Right hindlimb (tissue), 1 donor: Measurements from ENCODE around the gene TMEM61.
A peak's percentile ranks its signal among the peaks of the same experiment; 100 is the strongest.

Source experiments
- DNase-seq: peaks from one replicate; pipeline ENCODE4 v3.0.0-alpha.2; 2018

TMEM61 gene

DNA sequence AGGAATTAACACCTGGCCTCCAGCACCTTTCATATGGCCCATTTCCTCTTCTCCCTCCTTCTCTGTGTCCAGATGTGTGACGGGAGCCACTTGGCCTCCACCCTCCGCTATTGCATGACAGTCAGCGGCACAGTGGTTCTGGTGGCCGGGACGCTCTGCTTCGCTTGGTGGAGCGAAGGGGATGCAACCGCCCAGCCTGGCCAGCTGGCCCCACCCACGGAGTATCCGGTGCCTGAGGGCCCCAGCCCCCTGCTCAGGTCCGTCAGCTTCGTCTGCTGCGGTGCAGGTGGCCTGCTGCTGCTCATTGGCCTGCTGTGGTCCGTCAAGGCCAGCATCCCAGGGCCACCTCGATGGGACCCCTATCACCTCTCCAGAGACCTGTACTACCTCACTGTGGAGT is 5.6 kb downstream of the TMEM61 start:
- no peak for DNase-seq

DNA sequence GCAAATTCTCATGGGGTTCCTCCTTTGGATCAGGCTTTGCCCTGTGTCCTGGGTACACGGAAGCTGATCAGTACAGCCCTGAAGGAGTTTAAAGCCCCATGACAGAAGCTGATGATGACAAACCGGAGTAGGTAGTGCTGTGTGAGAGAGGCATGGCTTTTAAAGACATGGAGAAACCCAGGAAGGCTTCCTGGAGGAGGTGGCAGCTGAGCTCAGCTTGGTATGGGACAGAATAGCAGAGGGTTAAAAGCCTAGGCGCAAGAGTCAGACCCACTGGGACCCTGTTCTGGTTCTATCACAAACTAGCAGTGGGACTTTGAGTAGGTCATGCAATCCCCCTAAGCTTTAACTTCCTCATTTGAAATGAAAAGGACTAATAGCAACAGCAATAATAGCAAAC is 6.1 kb downstream of the TMEM61 start:
- no peak for DNase-seq

DNA sequence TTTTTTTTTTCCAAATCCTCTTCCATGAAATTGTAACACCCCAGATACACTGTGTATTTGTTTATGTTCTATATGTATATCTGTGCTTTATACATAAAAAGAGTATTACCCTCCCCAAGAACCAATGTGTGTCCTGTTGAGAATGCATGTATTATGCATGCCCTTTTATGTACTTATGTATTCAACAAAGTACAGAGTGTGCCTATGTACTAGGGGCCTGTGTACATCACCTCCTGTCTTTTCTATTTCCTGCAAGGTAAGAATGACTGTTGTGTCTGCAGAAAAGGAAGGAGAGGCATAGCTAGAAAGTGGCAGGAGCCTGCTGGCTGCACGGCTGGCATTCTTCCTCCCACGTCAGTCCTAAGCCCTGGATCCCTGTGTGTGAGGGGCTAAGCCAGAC is 7.0 kb downstream of the TMEM61 start:
- DNase-seq = no peak

DNA sequence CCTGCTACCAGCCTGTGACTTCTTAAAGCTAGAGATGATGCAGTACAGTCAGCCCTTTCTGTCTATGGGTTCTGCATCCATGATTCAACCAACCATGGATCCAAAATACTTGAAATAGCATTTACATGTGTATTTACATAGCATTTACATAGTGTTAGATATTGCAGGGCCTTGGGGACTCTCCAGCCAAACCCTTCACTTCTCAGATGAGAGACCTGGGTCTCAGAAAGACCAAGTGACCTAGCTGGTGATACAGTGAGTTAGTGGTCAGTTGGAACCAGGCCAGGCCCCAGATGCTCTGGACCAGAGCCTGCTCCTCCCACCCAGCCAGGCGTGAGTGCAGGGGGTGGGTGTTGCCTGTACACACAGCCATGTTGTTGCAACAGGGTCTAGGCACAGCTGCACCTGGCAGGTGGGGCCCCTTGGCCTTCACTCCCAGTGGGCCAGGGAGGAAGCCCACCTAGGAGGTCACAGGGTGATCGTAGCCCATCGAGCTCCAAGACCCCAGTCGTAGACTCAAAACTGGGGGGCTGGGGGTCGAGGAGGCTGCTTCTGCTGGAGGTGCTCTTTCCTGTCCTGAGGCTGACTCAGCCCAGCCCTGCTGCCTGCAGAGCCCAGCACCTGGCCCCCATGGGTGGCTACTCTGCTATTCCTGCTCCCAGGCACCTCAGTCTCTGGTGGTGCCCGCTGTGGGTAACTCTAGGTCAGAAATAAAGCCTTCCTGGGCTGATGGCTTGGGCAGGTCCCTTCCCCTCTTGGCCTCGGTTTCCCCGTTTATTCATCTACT is 7.7 kb downstream of the TMEM61 start:
- DNase-seq = peak; percentile 42

DNA sequence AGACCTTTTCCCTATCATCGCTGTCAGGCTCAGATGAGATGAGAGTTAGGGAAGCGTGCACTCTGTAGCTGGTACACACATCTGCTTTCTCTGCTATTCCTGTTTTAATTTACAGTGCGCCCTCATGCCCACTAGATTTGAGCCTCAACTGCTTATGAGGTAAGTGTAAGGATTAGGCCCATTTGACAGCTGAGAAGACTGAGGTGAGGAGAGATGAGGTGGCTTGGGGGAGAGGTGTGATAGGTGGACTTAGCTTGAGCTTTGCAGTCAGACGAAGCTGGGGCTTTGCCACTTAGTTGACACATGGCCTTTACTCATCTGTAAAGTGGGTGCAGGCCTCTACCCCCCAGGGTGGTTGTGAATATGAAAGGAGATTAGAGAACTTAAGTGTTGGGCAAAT is 8.5 kb downstream of the TMEM61 start:
- no peak for DNase-seq

DNA sequence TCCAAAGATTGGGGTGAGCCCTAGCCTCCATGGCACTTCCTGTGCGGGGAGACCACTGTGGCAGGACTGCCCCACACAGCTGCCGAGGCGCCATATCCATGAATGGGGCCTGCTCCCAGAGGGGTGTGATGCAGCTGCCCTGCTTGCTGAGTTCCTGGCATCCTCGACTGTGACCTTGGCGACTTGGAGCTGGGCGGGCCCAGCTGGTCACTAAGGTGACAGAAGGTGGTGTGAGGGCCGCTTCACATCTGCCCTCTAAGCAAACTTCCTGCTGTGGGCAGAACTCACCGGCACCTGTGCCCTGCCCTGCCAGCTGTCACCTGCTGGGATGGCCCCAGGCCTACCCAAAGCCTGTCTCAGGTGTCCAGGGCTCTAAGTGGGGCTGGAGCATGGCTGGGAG is 9.0 kb downstream of the TMEM61 start:
- DNase-seq = no peak

DNA sequence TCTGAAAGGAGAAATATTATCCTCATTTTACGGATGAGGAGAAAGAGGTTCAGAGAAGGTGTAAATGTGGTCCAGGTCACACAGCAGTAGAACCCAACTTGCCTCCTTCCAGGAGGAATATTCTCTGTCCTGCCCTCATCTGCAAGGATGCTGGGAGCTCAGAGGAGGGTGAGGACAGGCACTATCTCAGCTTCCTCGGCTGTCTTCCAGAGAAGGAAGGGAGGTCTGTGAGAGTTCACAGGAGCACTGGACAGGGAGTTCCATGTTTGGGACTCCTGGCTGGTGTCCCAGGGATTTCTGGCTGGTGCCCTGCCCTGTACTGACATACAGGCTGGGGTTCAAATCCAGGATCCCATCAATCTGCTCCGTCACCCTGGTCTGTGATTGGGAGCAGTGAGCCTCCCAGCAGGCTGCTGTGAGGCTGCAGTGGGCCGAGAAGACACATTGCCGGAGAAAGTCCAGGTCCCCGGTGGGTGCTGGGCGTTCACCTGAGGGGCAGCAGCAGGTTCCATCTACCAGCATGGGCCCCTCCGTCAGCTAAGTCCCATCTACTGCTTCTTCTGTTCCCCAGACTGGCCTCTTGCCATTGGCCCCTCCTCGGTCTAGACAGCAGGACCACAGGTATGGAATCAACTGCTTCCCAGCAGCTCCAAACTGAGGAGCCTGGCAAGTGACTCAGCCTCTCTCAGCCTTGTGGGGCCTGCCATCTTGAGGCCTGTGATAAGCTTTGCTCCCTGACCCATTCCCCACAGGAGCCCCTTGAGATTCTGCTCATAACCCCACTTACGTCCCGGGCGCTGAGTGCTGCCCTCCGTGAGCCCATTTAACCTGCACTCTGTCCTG is 9.8 kb downstream of the TMEM61 start:
- no peak for DNase-seq

DNA sequence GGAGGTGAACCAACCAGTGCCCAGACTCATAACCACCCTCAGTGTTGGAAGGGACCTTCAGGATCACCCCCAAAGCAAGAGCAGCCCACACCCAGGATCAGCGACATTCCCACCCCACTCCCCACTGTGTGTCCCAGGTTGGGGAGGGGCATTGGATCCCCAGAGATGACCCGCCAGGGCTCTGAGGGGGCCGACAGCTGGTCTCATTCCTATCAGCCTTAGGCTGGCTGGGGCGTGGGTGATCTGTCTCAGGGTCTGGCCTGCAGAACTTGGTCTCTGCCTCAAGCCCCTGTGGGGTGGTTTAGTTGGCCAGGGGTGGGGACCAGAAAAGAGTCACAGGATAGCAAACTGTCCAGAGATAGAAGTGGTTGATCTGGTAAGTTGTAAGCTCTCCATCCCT is 10.5 kb downstream of the TMEM61 start:
- DNase-seq = no peak

DNA sequence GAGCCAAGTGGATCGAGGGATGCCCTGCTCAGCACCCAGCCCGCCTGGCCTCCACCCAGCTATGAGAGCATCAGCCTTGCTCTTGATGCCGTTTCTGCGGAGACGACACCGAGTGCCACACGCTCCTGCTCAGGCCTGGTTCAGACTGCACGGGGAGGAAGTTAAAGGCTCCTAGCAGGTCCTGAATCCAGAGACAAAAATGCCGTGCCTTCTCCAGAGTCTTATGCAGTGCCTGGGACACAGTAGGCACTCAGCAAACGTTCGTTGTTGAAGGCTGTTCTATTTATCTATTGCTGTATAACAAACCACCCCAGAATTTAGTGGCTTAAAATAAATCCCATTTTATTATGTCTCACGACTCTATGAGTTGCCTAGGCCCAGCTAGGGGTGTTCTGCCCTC is 11.5 kb downstream of the TMEM61 start:
- DNase-seq = no peak

DNA sequence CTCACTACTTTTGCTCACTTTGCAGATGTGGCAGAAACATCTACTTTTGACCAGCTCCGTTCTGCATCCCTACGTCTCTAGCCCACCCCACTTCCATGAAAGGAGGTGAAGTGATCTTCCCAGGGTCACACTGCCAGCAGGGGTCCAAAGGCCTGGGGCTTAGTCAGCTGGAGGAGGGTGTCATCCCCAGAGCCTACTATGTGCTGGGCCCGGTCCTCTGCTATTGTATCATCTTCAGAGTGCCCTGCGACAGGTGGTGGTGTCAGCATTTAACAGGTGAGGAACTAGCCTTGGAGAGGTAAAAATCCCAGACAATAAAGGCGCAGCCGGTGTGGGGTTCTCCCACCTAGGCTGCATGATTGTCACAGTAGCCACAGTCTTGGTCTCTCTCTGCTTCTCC is 12.7 kb downstream of the TMEM61 start:
- DNase-seq = no peak

DNA sequence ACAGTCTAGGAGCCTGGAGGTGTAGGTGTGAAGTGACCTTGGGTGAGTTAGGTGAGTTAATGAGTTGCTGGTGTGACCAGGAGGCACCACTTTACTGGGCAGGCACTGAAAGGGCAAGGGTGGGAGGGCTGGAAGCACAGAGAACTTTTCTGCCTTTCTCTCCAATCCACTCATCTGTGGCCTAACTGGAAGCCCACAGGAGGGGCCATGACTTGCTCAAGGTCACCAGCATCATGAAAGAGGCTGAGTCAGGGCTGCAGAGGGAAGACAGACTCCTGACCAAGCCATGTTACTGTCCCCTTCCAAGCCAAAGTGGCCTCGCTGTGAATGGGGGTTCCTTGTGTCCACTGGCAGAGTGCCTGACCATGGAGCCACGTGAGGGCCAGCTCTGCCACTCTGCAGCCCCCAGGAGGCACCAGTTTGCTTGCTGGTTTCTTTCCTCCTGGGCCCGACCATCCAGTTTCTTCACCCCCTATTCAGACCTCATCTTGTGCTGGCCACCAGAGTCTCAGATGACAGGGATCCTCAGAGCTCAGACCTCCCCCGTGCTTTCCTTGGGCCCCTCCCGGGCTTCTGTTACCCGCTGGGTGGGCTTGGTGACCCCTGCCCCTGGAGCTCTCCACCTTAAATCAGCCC is 14.0 kb downstream of the TMEM61 start:
- no peak for DNase-seq

DNA sequence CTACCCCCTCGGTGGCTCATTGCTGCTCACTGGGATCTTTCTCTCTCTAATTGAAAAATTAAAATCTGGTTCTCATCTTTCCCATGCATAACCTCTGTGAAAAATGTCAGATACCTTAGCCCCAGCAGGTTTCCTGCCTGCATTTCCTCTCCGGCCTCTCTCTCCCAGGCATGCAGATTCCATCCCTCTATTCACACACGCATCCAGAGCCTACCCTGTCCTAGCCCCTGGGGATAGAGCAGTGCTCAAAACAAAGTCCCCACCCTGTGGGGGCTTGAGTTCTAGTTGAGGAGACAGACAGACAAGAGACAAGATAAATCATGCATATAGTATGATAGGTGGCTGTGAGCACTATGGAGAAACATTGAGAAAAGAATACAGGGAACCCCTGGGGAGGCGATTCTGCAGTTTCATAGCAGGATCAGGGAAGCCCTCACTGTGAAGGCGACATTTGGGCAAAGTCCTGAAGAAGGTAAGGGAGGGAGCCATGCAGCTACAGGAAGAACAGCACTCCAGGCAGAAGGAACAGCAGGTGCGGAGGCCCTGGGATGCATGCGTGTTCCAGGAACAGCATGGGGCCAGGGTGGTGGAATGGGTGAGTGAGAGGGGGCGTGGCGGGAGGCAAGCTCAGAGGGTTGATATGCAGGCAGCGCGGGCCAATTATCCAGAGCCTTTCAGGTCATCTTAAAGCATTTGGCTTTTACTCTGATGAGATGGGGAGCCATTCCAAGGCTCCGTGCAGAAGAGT is 14.8 kb downstream of the TMEM61 start:
- DNase-seq = no peak

DNA sequence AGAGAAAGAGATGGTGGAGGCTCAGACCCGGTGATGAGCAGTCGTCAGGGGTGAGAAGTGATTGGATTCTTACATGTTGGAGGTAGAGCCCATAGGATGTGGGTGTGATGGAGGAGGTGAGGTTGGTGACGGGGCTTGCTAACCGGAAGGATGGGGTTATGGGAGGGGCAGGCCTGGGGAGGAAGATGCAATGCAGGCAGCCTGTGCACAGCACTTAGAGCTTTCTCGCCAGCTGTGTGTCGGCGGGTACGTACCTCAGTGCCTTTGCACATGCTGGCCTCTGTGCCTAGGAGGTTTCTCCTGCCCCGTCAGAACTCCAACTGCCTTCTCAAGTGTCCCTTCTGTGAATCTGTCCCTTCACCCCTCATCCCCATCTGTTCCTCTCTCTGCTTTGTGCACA is 15.4 kb downstream of the TMEM61 start:
- DNase-seq = no peak

DNA sequence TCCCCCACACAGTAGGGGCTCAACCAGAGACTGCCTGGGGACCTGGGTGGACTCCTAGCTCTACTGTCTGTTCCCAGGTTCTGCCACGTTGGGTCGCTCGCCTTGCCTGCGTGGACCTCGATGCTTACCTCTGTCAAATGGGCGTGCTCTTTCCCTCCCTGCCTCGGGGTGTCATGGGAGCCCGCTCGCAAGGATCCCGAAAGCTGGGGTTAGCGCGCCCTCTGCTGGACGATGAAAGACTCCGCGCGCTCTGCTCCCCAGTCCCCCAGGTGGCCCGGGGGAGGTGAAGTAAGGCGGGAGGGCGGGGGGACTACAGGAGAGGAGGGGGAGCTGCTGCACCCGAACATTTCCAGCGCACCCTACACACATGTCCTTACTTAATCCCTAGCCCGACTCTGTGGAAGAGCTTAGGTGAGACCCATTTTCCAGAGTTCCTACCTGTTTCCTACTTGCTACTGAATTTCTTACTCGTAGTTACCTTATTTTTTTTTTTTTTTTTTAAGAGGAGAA is 16.0 kb downstream of the TMEM61 start:
- DNase-seq = peak; percentile 73

DNA sequence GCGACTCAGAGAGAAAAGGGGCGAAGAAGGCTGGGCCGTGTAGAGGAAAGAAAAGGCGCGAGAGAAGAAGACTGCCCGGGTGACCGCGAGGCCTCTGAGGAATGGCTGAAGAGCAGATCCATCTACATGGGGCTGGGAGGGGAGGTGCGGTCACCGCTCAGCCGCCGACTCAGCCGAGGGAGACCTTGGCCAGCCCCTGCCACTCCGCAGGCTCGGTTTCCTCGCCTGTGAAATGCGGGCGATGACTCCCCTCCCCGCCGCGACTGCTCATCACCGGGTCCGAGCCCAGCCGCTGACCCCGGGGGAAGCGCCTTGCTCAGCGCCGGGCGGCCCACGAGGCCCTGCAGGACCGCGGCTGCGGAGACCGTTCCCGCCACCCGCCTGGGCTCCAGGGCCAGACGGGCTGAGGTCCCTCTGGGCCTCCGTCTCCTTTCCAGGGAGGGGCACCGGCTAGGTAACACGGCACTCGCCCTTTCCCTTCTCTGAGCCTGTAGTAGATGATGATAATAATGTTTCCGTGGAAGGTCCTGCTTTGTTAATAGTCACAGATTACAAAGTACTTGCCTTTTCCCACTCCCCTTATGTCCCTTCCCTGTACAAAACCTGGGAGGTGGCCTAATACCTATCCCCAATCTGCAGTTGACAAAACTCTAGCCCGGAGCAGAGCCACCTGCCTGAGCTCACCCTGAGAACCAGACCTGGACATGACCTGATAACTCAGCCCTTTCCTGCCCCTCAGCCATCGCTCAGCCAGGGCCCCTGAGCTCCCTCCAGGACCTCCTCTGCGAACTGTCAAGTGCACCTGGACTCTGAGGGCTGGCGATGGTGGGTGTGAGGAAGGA is 16.7 kb downstream of the TMEM61 start:
- no peak for DNase-seq

DNA sequence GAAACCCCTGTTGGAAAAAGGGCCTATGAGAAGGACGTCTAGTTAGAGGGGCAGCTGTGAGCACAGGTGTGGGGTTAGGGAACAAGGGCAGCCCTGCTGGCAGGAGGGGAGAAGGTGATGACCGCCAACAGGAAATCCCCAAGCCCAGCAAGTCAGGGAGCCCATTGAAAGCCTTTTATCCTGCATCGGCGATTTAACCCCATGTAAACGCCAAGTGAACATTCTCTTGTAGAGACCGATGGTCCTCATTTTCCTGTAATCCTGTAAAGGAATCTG is 17.2 kb downstream of the TMEM61 start:
- no peak for DNase-seq

DNA sequence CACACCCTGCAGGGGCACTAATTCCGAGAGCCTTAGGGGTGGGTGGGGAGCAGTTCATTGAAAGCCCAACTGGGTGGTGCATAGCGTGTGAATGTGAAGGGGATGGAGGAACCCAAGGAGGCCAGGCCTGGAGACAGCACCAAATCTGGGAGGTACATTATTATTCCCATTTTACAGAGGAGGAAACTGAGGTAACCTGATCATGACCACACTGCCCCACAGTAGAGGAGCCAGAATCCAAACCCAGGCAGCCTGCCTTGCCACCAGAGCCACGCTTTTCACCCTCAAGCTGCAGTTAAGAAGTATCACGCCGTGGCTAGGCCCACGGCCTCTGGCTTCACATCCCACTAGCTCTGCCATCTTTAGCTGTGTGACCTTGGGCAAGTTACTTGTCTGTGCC is 17.7 kb downstream of the TMEM61 start:
- DNase-seq = no peak

DNA sequence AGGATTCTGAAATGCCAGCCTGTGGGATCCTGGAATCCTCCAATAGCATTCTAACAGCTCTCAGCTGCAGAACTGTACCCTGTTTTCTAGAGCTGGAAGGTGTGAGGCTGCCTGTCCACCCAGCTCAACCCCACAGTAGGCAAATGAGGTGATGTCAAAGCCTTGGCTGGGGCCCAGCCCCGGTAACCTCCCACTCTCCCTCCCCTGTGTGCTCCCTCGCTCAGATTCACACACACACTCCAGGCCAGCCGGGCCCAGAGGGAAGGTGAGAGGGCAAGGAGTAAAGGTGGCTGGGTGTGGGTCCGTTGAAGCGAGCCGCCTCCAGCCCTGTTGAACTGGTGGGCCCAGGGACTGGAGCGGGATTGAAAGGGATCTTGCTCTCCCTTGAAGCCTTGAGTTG is 18.2 kb downstream of the TMEM61 start, which contains the start of gene BSND:
BSND (plus strand) TSS at position 257 of the 400 bp plus-strand sequence. CDS start 254 bp downstream, outside the sequence.
- DNase-seq = no peak

DNA sequence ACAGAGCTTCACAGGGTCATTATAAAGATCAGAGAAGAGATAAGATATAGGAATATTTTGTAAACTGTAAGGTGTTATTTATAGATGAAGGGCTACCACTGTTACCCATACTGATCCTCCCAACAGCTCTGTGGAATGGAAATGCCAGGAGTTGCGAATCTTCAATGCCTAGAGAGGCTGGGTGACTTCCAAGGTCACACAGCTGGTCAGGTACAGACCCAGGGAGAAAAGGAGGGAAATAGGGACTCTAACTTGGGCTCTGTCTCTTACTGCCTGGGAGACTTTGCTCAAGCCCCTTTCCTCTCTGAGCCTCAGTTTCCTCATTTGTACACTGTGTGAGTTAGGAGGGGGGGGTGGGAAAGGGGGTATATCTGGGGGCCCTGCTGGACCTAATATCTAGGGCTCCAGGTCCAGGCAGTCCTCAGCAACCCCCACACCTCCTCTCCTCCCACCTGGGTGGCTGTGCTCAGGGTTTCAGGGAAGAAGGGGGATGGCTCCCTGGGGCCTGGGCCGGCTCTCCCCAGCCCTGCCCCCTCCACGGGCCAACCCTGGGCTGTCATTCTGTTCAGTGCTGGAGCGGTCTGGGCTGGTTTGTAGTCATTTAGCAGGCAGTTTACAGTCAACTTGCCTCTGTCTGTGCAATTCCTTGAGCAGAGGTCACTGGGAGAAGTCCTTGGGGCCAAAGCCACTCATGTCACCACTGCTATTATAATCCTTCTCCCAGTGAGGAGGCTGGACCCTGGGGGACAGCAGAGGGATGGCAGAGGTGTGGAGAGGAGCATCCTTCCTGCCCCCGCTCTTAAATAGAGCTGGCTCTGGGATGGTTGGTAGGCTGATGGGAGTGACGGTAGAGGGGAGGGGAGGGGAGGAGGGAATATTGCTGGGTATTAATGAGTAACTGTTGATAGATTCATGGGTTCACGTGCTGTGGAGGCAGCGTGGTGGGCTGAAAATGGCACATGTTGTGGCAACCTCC is 20.0 kb downstream of the TMEM61 start:
- DNase-seq = no peak

DNA sequence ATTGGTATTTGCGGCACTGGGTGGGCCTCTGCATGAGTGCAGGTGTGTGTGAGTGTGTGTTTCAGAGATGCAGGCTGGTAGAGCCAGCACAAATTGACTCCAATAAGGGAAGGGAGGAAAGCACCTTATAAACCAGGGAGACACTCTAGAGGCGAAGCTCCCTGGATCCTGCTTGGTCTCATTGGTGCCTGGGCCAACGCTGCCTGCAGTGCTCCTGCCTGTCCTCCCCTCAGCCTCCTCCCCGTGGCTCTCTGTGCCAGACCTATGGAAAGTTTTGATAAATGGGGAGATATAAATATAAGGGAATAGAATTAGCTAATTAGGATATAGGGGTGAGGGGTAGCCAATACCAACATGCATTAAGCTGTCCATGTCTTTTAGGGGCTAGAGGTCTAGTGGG is 20.9 kb downstream of the TMEM61 start:
- DNase-seq = no peak

DNA sequence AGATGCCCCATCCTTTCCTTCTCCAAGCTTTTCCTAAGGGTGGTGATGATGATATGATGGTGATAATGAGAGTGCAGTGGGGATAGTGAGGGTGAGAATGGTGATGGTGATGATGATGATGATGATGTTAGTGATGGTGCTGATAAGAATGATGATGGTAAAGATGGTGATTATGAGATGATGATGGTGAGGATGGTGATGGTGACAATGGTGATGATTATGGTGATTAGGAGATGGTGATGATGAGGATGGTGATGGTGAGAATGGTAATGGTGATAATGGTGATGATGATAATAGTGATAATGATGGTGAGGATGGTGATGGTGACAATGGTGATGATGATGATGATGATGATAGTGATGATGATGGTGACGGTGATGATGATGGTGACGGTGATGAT is 22.3 kb downstream of the TMEM61 start:
- no peak for DNase-seq
